DND-41 (cell line): Measurements from ENCODE around the gene CDC42BPG.

Source experiments
- EZH2 ChIP-seq: IDR thresholded peaks from 3 replicates; pipeline ENCODE4 v1.6.1; 2012; ENCODE audit warnings: borderline replicate concordance, low read depth, mild to moderate bottlenecking, moderate library complexity, low read length, inconsistent platforms; ENCODE audit not compliant: severe bottlenecking
- TF ChIP-seq, protein P1 (sequence below): IDR thresholded peaks from 2 replicates; pipeline ENCODE4 v1.5.1; 2012; ENCODE audit warnings: borderline replicate concordance, low read length, moderate library complexity, mild to moderate bottlenecking; ENCODE audit not compliant: poor library complexity, severe bottlenecking; ENCODE audit errors: extremely low read depth

DNA sequence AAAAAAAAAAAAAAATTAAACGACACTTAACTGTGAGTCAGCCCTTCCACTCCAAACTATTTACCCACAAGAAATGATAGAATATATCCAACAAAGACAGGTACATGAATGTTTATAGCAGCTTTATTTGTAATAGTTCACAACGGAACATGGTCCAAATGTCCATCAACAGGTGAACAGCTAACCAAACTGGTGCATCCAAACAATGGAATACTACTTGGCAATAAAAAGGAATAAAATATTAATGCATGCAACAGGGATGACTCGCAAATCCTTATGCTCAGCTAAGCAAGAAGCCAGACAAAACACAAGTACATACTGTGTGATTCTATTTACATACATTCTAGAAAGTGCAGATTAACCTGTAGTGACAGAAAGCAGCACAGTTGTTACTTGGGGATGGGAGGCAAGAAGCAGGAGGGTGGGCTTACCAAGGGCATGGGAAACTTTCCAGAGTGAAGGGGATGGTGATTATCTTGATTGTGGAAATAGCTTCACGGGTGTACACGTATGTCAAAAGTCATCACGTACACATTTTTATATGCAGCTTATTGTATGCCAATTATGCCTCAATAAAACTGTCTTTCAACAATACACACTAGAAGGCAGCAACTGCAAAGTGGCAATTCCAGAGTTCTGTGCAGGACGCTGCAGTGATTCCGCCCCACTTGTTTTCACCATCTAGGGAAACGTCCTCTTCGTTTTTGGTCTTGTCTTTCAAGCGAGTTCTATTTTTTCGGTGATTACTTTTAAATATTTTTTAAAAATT, 59.5 kb downstream of the CDC42BPG start:
- TF ChIP-seq, protein P1, sequence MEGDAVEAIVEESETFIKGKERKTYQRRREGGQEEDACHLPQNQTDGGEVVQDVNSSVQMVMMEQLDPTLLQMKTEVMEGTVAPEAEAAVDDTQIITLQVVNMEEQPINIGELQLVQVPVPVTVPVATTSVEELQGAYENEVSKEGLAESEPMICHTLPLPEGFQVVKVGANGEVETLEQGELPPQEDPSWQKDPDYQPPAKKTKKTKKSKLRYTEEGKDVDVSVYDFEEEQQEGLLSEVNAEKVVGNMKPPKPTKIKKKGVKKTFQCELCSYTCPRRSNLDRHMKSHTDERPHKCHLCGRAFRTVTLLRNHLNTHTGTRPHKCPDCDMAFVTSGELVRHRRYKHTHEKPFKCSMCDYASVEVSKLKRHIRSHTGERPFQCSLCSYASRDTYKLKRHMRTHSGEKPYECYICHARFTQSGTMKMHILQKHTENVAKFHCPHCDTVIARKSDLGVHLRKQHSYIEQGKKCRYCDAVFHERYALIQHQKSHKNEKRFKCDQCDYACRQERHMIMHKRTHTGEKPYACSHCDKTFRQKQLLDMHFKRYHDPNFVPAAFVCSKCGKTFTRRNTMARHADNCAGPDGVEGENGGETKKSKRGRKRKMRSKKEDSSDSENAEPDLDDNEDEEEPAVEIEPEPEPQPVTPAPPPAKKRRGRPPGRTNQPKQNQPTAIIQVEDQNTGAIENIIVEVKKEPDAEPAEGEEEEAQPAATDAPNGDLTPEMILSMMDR: no peak
- no peak for TF ChIP-seq EZH2
